WTC11 (cell line): ENCODE measurements around the gene CARM1.

Source experiments
- ATF2 ChIP-seq: sonication (generic); formaldehyde crosslinking; IDR thresholded peaks from 2 replicates; pipeline ENCODE4 v1.8.1; 2022; ENCODE audit warnings: low read depth, missing genetic modification reagents, borderline replicate concordance
- ATF6 ChIP-seq: sonication (generic); formaldehyde crosslinking; IDR thresholded peaks from 2 replicates; pipeline ENCODE4 v1.8.1; 2023; ENCODE audit warnings: mild to moderate bottlenecking, missing genetic modification reagents
- CBFB ChIP-seq: sonication (generic); formaldehyde crosslinking; IDR thresholded peaks from 2 replicates; pipeline ENCODE4 v1.8.1; 2022; ENCODE audit warnings: mild to moderate bottlenecking, low read depth, missing genetic modification reagents
- CTCF ChIP-seq: fragments of 200-600 bp; IDR thresholded peaks from 2 replicates; pipeline ENCODE4 v1.8.0; 2022; ENCODE audit warnings: antibody characterized with exemption
- ELF4 ChIP-seq: sonication (generic); formaldehyde crosslinking; IDR thresholded peaks from 2 replicates; pipeline ENCODE4 v1.8.1; 2022; ENCODE audit warnings: low read depth, mild to moderate bottlenecking, moderate library complexity, missing genetic modification reagents
- FOXP1 ChIP-seq: sonication (generic); formaldehyde crosslinking; IDR thresholded peaks from 2 replicates; pipeline ENCODE4 v1.8.0; 2022; ENCODE audit warnings: missing genetic modification reagents, mild to moderate bottlenecking, moderate library complexity, borderline replicate concordance
- MLX ChIP-seq: sonication (generic); formaldehyde crosslinking; IDR thresholded peaks from 2 replicates; pipeline ENCODE4 v1.8.1; 2023; ENCODE audit warnings: mild to moderate bottlenecking, missing genetic modification reagents, moderate library complexity
- NFYB ChIP-seq: sonication (generic); formaldehyde crosslinking; conservative IDR thresholded peaks from 2 replicates; pipeline ENCODE4 v1.8.0; 2022; ENCODE audit warnings: low read depth, missing genetic modification reagents
- RELA ChIP-seq: sonication (generic); formaldehyde crosslinking; IDR thresholded peaks from 2 replicates; pipeline ENCODE4 v1.8.1; 2022; ENCODE audit warnings: missing genetic modification reagents, mild to moderate bottlenecking, borderline replicate concordance
- TEAD4 ChIP-seq: sonication (generic); formaldehyde crosslinking; IDR thresholded peaks from 2 replicates; pipeline ENCODE4 v1.8.0; 2022; ENCODE audit warnings: mild to moderate bottlenecking, missing genetic modification reagents
- ZNF138 ChIP-seq: sonication (generic); formaldehyde crosslinking; conservative IDR thresholded peaks from 2 replicates; pipeline ENCODE4 v1.8.1; 2022; ENCODE audit warnings: mild to moderate bottlenecking, moderate library complexity, missing genetic modification reagents

GRCh38 chr19:10911579-10912363, 40.4 kb downstream of the CARM1 start:
- TF ChIP-seq CBFB = no peak
- TF ChIP-seq CTCF = no peak
- no peak for TF ChIP-seq TEAD4 (CRISPR knock-in tag)
- TF ChIP-seq ATF6 (CRISPR knock-in tag) = no peak
- TF ChIP-seq FOXP1 (CRISPR knock-in tag) = no peak
- TF ChIP-seq MLX (CRISPR knock-in tag) = no peak
- TF ChIP-seq RELA = no peak
- no peak for TF ChIP-seq ELF4 (CRISPR knock-in tag)
- no peak for TF ChIP-seq ATF2
- no peak for TF ChIP-seq ZNF138
- TF ChIP-seq NFYB = no peak
